NOMO-1 treated with DMSO at 0.1 percent for 48 hours (cell line): ENCODE data around the gene TPRG1L.
A peak's percentile ranks its signal among the peaks of the same experiment; 100 is the strongest.
"Not testable (repeated sequence)": the region's sequence is repeated elsewhere in the genome, so short reads cannot be mapped to it uniquely, and the experiment has no call there.

ENCODE experiments used
- DNase-seq: peaks from one replicate; lab custom pipeline; 2025; ENCODE audit not compliant: unreplicated experiment; lab: John Stamatoyannopoulos, UW

Gene TPRG1L

DNA sequence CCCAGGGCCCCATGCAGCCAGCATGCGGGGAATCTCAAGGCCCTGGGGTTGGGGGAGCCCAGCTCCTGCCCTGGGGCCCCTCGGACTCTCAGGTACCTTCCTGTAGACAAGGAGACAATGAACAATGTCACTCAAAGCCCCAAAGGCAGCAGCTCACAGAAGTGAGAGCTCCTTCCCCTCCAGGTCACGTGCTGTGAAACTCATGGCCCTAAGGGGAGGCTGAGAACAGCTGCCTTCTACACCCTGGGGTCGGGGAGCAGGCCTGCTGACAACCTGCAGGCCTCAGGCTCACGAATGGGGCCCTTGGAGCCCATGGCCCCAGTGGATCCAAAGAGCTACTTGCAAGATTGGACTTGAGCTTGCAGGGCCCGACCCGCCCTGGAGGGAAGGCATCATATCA lies 16.7 kb upstream of the TPRG1L start:
- DNase-seq: no peak

DNA sequence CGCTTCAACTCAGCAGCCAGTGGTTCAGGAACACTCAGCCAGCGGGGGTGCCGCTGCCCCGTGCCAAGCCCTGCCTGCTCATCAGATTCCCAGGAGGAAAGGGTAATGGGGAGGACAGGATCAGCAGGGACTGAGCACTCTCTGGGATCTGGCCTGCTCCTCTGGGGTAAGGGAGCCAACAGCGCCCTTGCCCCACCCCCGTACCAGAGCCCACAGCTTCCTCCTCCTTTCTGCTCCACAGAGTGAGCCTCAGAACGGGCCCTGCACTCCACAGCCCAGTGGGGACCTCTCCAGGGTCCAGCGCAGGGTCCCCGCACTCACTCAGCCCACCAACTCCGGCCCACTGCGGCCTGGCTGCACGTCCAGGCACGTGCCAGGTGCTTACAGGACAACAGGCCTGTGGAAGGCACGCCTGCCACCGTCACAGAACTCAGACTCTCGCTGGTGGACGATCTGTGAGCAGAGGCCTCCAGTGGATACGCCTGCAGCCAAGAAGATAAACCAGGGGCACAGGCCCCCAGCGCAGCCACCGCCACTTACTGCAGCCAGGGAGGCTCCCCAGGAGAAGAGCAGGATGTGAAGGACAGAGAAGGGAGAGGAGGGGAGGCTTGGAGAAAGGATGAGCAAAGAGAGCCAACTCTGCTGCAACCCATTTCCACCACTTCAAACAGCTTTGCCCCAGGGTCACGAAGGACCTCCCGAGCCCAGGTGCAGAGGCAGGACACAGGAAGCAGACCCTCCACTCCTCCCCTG lies 15.6 kb upstream of the TPRG1L start:
- DNase-seq: no peak

DNA sequence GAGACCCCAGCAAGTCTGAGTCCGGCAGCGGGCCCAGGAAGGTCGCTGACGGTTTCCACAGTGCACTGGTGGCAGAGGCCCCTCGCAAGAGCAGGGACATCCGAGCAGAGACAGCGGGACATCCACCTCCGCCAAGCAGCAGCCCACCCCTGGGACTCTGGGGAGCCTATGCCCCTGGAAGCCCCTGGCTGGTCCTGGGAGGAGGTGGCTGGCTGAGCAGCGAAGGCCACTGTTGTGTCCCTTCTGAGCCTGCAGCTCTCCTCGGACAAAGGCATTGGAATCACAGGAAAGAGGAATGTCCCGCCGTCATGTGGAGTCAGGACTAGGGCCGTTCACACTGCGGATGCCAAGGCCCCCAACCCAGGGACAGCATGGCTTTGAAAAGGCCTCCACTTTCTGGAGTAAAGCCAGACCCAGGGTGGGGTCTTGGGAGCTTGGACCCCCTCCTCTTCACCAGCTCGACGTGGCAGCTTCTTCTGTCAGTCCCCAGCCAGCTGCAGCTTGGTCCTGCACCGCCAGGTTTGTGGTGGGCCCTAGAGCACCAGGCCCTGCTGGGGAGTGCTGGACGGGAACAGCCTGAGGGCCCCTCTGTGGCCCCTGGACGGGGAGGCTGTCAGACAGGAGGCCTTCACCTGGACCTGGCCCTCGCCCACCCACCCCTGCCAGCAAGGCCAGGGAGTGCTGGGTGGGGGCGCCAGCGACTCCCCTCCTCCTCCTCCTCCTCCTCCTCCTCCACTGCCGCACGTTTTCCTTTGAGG lies 14.9 kb upstream of the TPRG1L start:
- no peak for DNase-seq

DNA sequence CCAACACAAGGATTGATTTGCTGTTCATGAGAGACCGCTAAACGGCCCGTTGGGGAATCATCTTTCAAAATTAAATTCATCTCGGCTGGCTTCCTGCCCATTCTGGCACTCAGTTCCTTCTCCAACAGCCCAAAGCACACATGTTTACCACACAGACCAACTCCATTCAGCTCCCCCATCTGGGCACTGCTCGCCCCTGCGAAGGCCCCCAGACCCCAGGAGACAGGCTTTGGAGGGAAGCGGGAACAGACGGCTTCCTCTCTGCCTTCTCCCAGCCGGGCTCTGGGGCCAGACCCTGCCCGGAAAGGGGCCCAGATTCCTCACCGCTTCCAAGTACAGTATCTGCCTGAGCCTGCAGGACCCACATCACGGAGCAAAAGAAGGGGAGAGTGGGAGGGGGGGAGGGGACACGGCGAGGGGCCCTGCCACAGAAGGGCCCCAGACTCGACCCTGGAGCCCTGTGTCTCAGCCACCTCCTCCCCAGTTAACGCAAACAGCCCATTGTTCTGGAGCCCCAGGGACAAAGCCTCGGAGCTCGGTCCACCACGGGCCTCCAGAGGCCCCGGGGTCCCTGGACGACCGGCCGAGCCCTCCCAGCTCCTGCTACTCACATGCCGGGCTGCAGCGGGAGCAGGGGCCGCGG lies 14.2 kb upstream of the TPRG1L start:
- DNase-seq: no peak

DNA sequence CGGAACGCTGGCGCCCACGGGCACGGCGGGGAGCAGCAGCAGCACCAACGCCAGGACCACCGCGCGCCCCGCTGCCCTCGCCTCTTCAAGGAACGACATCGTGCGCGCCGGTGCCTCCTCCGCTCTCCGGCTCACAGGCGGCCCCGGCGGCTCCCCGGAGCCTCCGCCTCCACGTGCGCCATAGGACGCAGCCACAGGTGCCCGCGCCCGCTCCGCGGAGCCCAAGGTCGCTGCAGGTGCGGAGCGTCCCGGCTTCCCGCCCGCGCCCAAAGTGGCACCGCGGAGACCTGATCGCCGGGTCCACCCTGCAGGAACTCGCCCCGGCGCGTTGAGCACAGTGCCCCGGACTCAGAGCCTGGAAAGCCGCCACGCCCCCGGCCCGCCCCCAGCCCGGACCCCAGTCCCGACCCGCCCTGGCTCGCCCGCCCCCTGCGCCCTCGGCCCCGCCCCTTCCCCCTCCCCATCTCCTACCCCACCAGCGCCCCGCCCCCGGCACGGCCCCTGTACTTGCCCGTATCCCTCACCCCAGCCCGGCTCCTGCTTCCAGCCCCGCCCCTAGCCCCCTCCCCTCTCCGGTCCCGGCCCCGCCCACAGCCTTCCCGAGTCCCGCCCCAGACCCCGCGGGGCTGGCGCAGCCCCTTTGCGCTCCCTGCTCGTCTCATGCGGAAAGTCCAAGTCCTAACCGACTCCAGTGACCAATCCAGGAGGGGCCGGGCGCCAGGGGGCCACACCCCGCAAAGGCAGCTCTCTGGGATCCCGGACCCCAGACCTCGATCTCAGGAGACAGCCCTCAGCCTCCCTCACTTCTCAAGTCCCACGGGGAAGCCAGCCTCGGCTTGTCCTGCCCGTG lies 13.4 kb upstream of the TPRG1L start, which contains the start of gene MEGF6:
Gene MEGF6, minus strand, starts transcription at position 339 of the 850 bp plus-strand sequence. Its CDS starts 240 bp downstream, at position 99.
- DNase-seq: no peak

DNA sequence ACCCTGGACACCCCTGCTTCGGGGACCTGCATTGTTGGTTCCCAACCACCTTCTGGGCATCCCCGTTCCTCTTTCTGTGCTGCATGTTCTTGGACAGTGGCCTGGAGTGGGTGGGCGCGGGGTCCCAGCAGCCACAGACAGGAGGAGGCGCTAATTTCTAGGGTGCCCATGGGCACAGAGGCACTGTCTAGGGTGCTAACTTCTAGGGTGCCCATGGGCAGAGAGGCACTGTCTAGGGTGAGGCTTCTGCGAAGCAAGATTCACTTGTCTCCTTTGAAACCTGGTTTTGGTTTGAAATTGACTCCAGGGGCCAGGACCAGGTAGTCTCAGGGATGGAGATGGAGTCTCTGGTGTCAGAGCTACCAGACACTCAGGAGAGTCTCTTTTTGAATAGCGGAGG lies 12.7 kb upstream of the TPRG1L start:
- DNase-seq: no peak

DNA sequence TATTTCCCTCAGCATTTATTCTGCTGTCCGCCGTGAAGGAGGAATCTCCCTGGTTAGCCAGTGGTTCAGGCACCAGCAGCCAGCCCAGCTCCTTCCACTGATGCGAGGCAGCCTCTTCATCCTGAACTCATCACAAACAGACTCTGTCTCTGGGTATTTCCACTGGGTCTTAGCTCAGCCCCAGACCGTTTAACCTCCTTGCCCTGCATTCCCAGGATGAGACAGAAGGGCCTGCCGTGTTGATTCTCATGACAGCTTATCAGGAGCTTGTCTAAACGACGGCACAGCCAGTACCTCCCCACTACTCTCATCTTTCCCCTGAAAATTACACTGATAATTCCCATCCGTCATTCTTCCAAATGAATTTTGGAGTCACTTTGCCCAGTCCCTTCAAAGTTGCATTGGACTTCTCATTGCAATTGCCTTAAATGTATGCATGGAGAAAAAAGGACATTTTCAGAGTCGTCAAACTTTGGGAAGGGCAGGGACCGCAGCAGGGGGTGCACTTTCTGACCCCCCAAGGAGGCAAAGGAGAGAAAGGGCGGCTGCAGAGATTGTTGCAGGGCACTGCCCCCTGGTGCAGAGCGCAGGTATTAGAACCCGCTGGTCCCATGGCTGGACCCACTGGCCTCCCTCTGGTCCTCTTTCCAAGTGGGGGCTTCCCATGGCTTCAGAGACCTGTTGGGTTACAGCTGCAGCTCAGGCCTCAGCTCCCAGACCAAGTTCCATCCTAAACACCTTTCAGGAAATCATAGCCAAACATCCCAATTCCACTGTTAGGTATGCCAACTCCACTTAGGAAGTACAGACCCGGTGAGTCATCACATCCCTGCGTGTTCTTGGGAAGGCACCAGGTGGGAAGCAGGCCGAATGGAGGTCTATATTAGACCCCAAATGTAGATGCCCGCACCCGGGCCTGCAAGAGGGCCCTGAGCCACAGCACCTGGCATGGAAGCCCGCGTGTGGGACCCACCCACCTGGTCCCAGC lies 9.8 kb upstream of the TPRG1L start:
- DNase-seq: no peak

DNA sequence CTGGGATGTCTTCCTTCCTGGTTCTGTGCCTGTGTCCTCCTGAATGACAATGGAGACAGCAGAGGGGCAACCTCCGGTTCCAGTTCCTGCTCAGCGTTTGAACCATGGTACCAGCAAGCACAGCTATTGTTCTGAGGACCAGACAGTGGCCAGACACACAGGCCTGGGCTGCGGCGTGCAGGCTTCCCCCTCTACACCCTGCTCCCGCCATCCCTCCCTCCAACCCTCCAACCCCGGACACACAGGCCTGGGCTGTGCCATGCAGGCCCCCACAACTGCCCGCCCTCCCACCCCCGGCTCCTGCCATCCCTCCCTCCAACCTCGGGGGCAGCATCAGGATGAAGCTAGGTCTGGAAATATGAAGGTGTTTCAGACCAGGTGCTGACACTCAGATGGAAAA lies 8.0 kb upstream of the TPRG1L start:
- no peak for DNase-seq

DNA sequence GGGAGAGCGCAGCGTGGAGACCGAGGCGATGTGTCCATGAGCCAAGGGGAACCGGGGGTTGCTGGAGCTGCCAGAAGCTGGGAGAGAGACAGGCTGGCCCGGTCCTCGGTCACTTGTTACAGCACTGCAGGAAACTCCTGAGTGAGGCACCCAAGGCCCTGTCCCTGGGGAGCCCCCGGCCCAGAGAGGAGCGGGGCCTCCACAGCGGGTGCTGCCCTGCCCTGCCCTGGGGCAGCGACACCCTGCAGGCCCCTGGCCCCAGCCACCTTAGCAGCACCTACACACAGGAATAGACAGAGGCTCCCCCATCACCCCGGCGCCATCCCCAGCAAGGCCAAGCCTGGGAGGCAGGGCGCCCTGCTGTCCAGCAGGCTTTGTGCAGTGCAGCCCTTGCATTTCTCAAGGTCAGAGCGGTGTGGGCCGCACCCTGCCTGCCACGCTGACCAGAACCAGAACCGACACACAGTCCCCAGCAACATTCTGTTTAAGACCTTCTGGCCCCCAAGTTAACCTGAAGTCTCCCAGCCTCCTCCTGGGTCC lies 6.9 kb upstream of the TPRG1L start:
- no peak for DNase-seq

DNA sequence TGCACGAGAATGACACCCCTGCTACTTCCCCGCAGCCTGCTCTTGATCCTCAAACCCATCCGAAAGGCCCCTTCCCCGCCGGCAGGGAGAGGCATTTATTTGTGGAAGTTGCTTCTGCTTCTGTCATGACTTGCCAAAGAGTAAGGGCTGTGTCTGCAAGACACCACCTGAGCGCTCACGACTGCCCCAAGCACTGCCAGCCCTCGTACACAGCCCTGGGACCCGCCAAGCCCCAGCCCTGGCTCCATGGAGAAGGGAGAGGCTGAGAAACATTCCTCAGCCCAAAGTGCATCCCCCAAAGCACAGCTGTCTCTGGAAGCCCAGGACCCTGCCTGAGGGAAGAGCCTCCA lies 6.3 kb upstream of the TPRG1L start:
- DNase-seq: no peak

DNA sequence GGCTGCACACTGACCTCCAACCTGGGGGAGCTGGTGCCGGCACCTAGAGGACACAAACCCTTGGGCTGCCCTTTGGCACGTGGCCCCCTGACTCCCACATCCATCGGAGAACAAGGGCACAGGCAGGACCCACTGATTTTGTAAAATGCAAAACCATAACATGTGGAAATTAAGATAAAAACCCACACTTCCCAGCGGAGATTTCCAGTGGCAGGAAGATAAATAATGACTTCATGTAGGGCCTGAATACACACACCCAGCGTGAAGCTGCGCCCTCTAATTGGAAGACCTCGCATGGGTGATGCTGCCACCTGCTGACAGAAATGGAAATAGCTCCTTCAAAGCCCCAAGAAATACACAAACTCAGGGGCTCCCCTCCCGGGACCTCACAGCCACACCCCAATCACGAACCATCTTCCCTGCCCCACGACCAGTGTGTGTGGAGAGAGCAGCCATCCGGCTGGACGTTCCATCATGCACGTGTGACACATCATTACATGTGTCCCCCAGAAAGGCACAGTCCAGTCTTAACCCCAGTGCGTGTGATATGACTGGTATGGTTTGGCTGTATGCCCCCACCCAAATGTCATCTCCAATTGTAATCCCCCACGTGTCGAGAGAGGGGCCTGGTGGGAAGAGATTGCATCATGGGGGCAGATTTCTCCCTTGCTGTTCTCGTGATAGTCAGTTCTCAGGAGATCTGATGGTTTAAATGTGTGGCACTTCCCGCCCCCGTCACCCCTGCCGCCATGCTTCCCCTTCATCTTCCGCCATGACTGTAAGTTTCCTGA lies 5.7 kb upstream of the TPRG1L start:
- peak; percentile 43 for DNase-seq

DNA sequence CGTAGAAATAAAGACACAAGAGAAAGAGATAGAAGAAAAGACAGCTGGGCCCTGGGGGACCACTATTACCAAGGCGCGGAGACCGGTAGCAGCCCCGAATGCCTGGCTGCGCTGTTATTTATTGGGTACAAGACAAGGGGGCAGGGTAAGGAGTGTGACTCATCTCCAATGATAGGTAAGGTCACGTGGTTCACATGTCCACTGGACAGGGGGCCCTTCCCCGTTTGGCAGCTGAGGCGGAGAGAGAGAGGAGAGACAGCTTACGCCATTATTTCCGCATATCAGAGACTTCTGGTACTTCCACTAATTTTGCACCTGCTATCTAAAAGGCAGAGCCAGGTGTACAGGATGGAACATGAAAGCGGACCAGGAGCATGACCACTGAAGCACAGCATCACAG lies 4.1 kb upstream of the TPRG1L start:
- DNase-seq: no peak

DNA sequence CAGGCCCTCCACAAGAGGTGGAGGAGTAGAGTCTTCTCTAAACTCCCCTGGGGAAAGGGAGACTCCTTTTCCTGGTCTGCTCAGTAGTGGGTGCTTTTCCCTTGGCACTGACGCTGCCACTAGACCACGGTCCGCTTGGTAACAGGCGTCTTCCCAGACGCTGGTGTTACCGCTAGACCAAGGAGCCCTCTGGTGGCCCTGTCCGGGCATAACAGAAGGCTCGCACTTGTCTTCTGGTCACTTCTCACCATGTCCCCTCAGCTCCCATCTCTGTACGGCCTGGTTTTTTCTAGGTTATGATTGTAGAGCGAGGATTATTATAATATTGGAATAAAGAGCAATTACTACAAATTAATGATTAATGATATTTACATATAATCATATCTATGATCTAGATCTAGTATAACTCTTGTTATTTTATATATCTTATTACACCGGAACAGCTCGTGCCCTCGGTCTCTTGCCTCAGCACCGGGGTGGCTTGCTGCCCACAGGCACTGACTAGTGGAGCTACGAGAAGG lies 3.6 kb upstream of the TPRG1L start:
- not testable (repeated sequence) for DNase-seq

DNA sequence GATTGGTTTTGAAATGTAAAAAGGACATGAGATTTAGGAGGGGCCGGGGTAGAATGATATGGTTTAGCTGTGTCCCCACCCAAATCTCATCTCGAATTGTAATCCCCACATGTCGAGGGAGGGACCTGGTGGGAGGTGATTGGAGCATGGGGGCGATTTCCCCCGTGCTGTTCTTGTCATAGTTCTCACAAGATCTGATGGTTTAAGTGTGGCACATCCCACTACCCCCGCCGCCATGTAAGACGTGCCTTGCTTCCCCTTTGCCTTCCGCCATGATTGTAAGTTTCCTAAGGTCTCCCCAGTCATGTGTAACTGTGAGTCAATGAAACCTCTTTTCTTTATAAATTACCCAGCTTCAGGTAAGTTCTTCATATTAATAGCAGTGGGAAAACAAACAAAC lies 2.7 kb upstream of the TPRG1L start:
- DNase-seq: not testable (repeated sequence)

DNA sequence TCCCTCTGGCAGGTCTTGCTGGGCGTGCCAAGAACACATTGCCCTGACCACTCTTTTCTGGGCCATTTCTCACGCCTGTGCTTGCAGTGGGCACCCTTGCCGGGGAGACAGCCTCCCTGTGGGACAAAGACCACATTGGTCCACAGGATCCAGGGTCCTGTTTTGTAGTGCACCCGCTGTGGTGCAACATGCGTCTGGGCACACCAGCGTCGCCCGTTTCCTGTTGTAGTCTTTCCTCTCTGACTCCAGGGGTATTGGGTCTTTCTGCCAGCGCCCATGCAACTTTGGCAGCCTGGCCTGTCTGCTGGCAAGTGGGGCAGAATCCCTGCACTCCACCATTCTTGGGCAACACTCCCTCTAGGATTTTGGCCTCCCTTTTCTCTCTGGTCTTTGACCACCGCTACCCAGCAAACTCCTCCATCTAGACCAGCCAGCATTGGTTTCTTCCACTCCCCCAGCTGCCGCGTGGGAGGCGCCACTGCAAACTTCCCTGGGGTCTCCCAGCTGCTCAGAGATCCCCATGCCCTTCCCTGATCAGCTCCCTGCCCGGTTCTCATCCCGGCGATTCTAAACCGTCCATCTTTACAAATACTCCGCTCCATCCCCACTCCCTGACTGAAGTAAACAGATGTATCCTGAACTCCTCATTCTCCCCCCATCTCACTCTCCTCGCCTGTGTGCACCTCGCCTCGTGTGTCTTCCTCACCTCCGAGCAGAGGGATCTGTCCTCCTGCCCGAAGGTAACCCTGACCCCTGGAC lies 1.2 kb upstream of the TPRG1L start:
- DNase-seq: no peak

DNA sequence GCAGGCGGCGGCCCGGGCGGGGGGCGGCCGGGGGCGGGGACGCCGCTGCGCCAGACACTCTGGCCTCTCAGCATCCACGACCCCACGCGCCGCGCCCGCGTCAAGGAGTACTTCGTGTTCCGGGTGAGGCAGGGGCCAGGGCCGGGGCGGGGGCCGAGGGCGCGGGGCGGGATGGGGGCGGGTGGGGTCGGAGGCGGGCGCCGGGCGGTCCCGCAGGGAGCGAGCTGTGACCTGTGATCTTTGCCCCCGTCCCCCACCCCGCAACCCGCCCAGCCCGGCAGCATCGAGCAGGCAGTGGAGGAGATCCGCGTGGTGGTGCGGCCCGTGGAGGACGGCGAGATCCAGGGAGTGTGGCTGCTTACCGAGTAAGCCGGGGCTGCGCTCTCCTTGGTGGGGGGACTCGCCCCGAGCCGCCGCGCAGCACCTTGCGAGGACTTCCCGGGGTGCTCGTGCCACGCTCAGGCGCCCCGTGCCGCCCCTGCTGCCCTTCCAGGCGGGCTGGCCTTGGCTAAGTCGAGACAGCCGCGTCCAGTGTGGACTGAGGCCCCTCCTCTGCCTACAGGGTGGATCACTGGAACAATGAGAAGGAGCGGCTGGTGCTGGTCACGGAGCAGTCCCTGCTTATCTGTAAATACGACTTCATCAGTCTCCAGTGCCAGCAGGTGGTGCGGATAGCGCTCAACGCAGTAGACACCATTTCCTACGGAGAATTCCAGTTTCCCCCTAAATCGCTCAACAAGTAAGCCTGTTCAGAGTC lies 514 bp downstream of the TPRG1L start:
- DNase-seq: no peak

DNA sequence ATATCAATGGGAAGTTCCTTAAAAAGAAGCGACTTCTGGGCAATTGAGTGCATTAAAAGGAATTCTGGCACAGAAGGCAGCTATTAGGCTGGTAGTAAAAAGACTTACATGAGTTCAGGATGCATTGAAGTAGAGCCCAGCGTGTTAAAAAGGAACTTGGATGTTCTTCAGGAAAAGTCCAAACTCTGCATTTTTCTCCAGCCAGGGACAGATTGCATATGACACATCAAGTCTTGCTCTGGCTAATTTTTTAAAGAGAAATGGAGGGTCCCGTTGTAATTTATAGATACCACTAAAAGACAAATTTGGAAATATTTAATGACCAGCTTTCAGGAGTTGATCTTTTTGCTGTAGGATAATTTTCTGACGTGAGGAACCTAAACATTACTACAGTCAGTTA lies 1.2 kb downstream of the TPRG1L start:
- no peak for DNase-seq
